H1 (cell line): ENCODE results near the gene HLA-DQA2. TPM values are rescaled to one million over a fixed set of nuclear protein-coding genes. Genes with fewer than 3 reads are reported as not detected.

ENCODE experiments used
- CTCF ChIA-PET: fragments of 300-600 bp; sonication (Branson Sonifier 250); formaldehyde crosslinking; loops from one replicate; lab custom pipeline; 2021; ENCODE audit not compliant: partially characterized antibody; lab: Charles Lee
- POLR2A ChIA-PET: fragments of 300-600 bp; sonication (Branson Sonifier 250); formaldehyde crosslinking; loops from one replicate; lab custom pipeline; 2021; ENCODE audit warnings: inconsistent platforms; ENCODE audit not compliant: partially characterized antibody; lab: Charles Lee
- DNase-seq, 2 experiments: peaks; one replicate each; pipeline versions ENCODE4 v3.0.0 to v3.0.0-alpha.2; 2010 to 2022; ENCODE audit warnings: low spot score in 2 of 2, low read depth in 1 of 2, mixed read lengths in 1 of 2
- FAIRE-seq: peaks from 2 replicates; lab custom pipeline; 2011; peaks lifted over from hg19 to GRCh38; lab: Jason Lieb, UNC
- H2AFZ ChIP-seq: 2 replicates; pipeline ENCODE4 v1.8.1; 2012; ENCODE audit warnings: low read length, inconsistent platforms
- H2AK5ac ChIP-seq: 2 replicates; pipeline ENCODE4 v1.6.1; 2013; ENCODE audit warnings: low read depth, low read length
- H2BK120ac ChIP-seq: replicated peaks from 2 replicates; pipeline ENCODE3; 2013; ENCODE audit warnings: low read depth, low read length, inconsistent platforms
- H2BK12ac ChIP-seq: 2 replicates; pipeline ENCODE4 v1.6.1; 2013; ENCODE audit warnings: low read depth, low read length
- H2BK15ac ChIP-seq: 2 replicates; pipeline ENCODE4 v1.6.1; 2013; ENCODE audit warnings: low read length
- H2BK20ac ChIP-seq: 2 replicates; pipeline ENCODE4 v1.6.1; 2013; ENCODE audit warnings: low read length
- H2BK5ac ChIP-seq: 2 replicates; pipeline ENCODE4 v1.6.1; 2013; ENCODE audit warnings: low read depth, low read length
- H3K14ac ChIP-seq: 2 replicates; pipeline ENCODE4 v1.6.1; 2013; ENCODE audit warnings: inconsistent platforms; ENCODE audit not compliant: insufficient read length
- H3K18ac ChIP-seq: 2 replicates; pipeline ENCODE4 v1.6.1; 2013; ENCODE audit warnings: low read length; ENCODE audit errors: extremely low read depth
- H3K23ac ChIP-seq: 2 replicates; pipeline ENCODE4 v1.6.1; 2013; ENCODE audit warnings: inconsistent platforms; ENCODE audit not compliant: insufficient read length
- H3K23me2 ChIP-seq: 2 replicates; pipeline ENCODE4 v1.6.1; 2013; ENCODE audit warnings: low read depth, low read length
- H3K27ac ChIP-seq: 2 replicates; pipeline ENCODE4 v1.6.1; 2011; ENCODE audit warnings: low read depth, low read length, inconsistent platforms
- H3K27me3 ChIP-seq, 4 experiments: replicated peaks in 1 of 4; 1 replicate in 1 of 4; 2 replicates in 3 of 4; pipeline versions ENCODE4 v1.6.1 to v1.8.1; 2011 to 2013; ENCODE audit warnings: low read length in 3 of 4, mild to moderate bottlenecking in 3 of 4, inconsistent platforms in 2 of 4, mixed read lengths in 2 of 4, moderate library complexity in 1 of 4; ENCODE audit not compliant: control insufficient read depth in 3 of 4, insufficient read depth in 3 of 4; ENCODE audit errors: extremely low read depth in 1 of 4
- H3K36me3 ChIP-seq, 4 experiments: 2 replicates each; pipeline versions ENCODE4 v1.6.1 to v1.8.1; 2011 to 2013; ENCODE audit warnings: mild to moderate bottlenecking in 4 of 4, low read length in 3 of 4, moderate library complexity in 2 of 4, control low read depth in 1 of 4, inconsistent platforms in 1 of 4; ENCODE audit not compliant: insufficient read depth in 4 of 4, control insufficient read depth in 2 of 4
- H3K4ac ChIP-seq: replicated peaks from 2 replicates; pipeline ENCODE3; 2013; ENCODE audit warnings: low read length, low read depth, mixed read lengths, inconsistent platforms; ENCODE audit not compliant: insufficient read length
- H3K4me1 ChIP-seq, 4 experiments: replicated peaks in 1 of 4; 1 replicate in 1 of 4; 2 replicates in 3 of 4; pipeline versions ENCODE4 v1.6.1 to v1.8.1; 2011 to 2013; ENCODE audit warnings: low read length in 3 of 4, inconsistent platforms in 2 of 4, mixed read lengths in 1 of 4; ENCODE audit not compliant: insufficient read depth in 4 of 4, control insufficient read depth in 3 of 4
- H3K4me2 ChIP-seq, 2 experiments: 2 replicates each; pipeline versions ENCODE4 v1.6.1 to v1.8.1; 2011 to 2013; ENCODE audit warnings: low read depth in 2 of 2, low read length in 2 of 2, control low read depth in 1 of 2, inconsistent platforms in 1 of 2, mild to moderate bottlenecking in 1 of 2; ENCODE audit not compliant: insufficient read depth in 1 of 2
- H3K4me3 ChIP-seq, 4 experiments: fragments of 200-600, 300-600 bp in 1 of 4; sonication (generic), shearing (Covaris generic), sonication (Bioruptor Twin) in 1 of 4; 2 replicates each; pipeline versions ENCODE4 v1.5.1 to v1.8.1; 2011 to 2016; ENCODE audit warnings: low read length in 4 of 4, low read depth in 3 of 4, control low read depth in 2 of 4, inconsistent platforms in 2 of 4, mild to moderate bottlenecking in 2 of 4, mixed read lengths in 1 of 4, moderate library complexity in 1 of 4; ENCODE audit not compliant: insufficient read depth in 2 of 4; ENCODE audit errors: extremely low read depth in 1 of 4
- H3K56ac ChIP-seq: replicated peaks from 2 replicates; pipeline ENCODE3; 2013; ENCODE audit warnings: low read depth, mild to moderate bottlenecking, mixed read lengths, low read length, inconsistent platforms; ENCODE audit not compliant: insufficient read length
- H3K79me1 ChIP-seq: 2 replicates; pipeline ENCODE4 v1.6.1; 2013; ENCODE audit warnings: low read depth, low read length, control low read depth
- H3K79me2 ChIP-seq, 2 experiments: 2 replicates each; pipeline versions ENCODE4 v1.6.1 to v1.8.1; 2012 to 2013; ENCODE audit warnings: low read length in 2 of 2, mild to moderate bottlenecking in 2 of 2, inconsistent platforms in 1 of 2; ENCODE audit not compliant: insufficient read depth in 2 of 2, control insufficient read depth in 1 of 2
- H3K9ac ChIP-seq, 4 experiments: replicated peaks in 1 of 4; 1 replicate in 1 of 4; 2 replicates in 3 of 4; pipeline versions ENCODE4 v1.6.1 to v1.8.1; 2011 to 2013; ENCODE audit warnings: low read depth in 3 of 4, low read length in 3 of 4, control low read depth in 2 of 4, mild to moderate bottlenecking in 2 of 4, moderate library complexity in 2 of 4, inconsistent platforms in 1 of 4; ENCODE audit errors: extremely low read depth in 1 of 4
- H3K9me3 ChIP-seq, 2 experiments: 2 replicates each; pipeline versions ENCODE4 v1.6.1 to v1.8.1; 2012 to 2013; ENCODE audit warnings: mild to moderate bottlenecking in 2 of 2, moderate library complexity in 2 of 2, control low read depth in 1 of 2, inconsistent platforms in 1 of 2, low read depth in 1 of 2, low read length in 1 of 2, mixed read lengths in 1 of 2; ENCODE audit not compliant: insufficient read depth in 2 of 2
- H4K20me1 ChIP-seq, 2 experiments: replicated peaks in 1 of 2; 2 replicates each; pipeline versions ENCODE3 to v1.8.1; 2011 to 2013; ENCODE audit warnings: inconsistent platforms in 2 of 2, low read length in 2 of 2, mild to moderate bottlenecking in 1 of 2; ENCODE audit not compliant: insufficient read depth in 2 of 2, control insufficient read depth in 1 of 2
- H4K5ac ChIP-seq: 2 replicates; pipeline ENCODE4 v1.6.1; 2013; ENCODE audit warnings: low read length, low read depth, mixed read lengths, inconsistent platforms; ENCODE audit not compliant: insufficient read length
- H4K8ac ChIP-seq: 2 replicates; pipeline ENCODE4 v1.8.0; 2013; ENCODE audit warnings: mild to moderate bottlenecking, moderate library complexity, low read length, inconsistent platforms; ENCODE audit not compliant: insufficient read depth; ENCODE audit errors: extremely low read depth
- H4K91ac ChIP-seq: replicated peaks from 2 replicates; pipeline ENCODE3; 2013; ENCODE audit warnings: low read length, mixed read lengths, inconsistent platforms; ENCODE audit not compliant: insufficient read length
- ASH2L ChIP-seq: fragments of 200-600, 300-600 bp; sonication (generic); IDR thresholded peaks from one replicate; pipeline ENCODE4 v1.7.1; 2017; ENCODE audit warnings: low read length
- CEBPB ChIP-seq: IDR thresholded peaks from 2 replicates; pipeline ENCODE4 v1.6.1; 2012; ENCODE audit warnings: low read depth, low read length
- CHD1 ChIP-seq: IDR thresholded peaks from 2 replicates; pipeline ENCODE4 v1.6.1; 2012; ENCODE audit warnings: low read depth, low read length, improper control_type of control experiment
- CTBP2 ChIP-seq: IDR thresholded peaks from 2 replicates; pipeline ENCODE4 v1.7.0; 2011; ENCODE audit warnings: borderline replicate concordance, mild to moderate bottlenecking, moderate library complexity, mixed read lengths, low read length; ENCODE audit not compliant: insufficient read depth, insufficient read length
- EZH2 ChIP-seq: fragments of 200-600 bp; sonication (generic); IDR thresholded peaks from 2 replicates; pipeline ENCODE4 v1.7.1; 2012; ENCODE audit warnings: low read depth, mild to moderate bottlenecking, moderate library complexity, low read length, inconsistent platforms; ENCODE audit not compliant: severe bottlenecking
- HDAC6 ChIP-seq: IDR thresholded peaks from one replicate; pipeline ENCODE4 v1.7.1; 2012; ENCODE audit warnings: low read depth, mild to moderate bottlenecking, inconsistent platforms, low read length, moderate library complexity
- PHF8 ChIP-seq: fragments of 200-600 bp; sonication (generic); conservative IDR thresholded peaks from 2 replicates; pipeline ENCODE4 v1.7.1; 2012; ENCODE audit warnings: low read depth, mild to moderate bottlenecking, inconsistent platforms, low read length, moderate library complexity
- SIN3A ChIP-seq, 2 experiments: IDR thresholded peaks in 1 of 2; conservative IDR thresholded peaks in 1 of 2; 2 replicates each; pipeline ENCODE4 v1.6.1; 2011 to 2012; ENCODE audit warnings: low read length in 2 of 2, improper control_type of control experiment in 1 of 2, low read depth in 1 of 2, mild to moderate bottlenecking in 1 of 2
- TAF1 ChIP-seq: IDR thresholded peaks from 2 replicates; pipeline ENCODE4 v1.6.1; 2011; ENCODE audit warnings: mild to moderate bottlenecking, low read depth, low read length
- WGBS, 2 experiments: shearing (Covaris generic) in 1 of 2; methylation state at CpG; one replicate each; pipeline versions ENCODE4 v1.1.6 to v1.1.7; 2013 to 2015; ENCODE audit warnings: low lambda C conversion rate in 2 of 2, mixed read lengths in 2 of 2, inconsistent platforms in 1 of 2, low coverage in 1 of 2, missing lambda C conversion rate in 1 of 2; ENCODE audit not compliant: insufficient replicate concordance in 2 of 2, insufficient coverage in 1 of 2, insufficient read length in 1 of 2; ENCODE audit errors: extremely low coverage in 1 of 2, missing lambda C conversion rate in 1 of 2; 5-methylcytosine and 5-hydroxymethylcytosine counted together
- polyA plus RNA-seq, 7 experiments: library from polyadenylated mRNA; depleted of rRNA in 3 of 7; stranded (reverse) in 5 of 7; unstranded in 2 of 7; fragments of >200 nt in 5 of 7; fragments of 200-250 nt in 2 of 7; gene quantifications; 1 replicate in 5 of 7; 2 replicates in 1 of 7; 4 replicates in 1 of 7; pipeline versions ENCODE4 v1.2.1 to v1.2.3, GENCODE V29; 2011 to 2013; ENCODE audit warnings: missing spikeins in 2 of 7, mixed read lengths in 2 of 7
- total RNA-seq: library from RNA; stranded (reverse); fragmentation: NEBNext Ultra II Directional; extraction: Animal tissue kit (Norgen Biotek cat#: 25700); gene quantifications from 2 replicates; pipeline ENCODE4 v1.2.1, GENCODE V29; 2021
- TF ChIP-seq, protein P1 (sequence below): IDR thresholded peaks from 2 replicates; pipeline ENCODE4 v1.6.1; 2011; ENCODE audit warnings: low read depth, mild to moderate bottlenecking, low read length; ENCODE audit not compliant: insufficient read depth
- TF ChIP-seq, protein P2 (sequence below), 3 experiments: IDR thresholded peaks; 1 replicate in 2 of 3; 2 replicates in 1 of 3; pipeline versions ENCODE4 v1.5.1 to v1.6.1; 2011; ENCODE audit warnings: low read length in 3 of 3, mild to moderate bottlenecking in 3 of 3, inconsistent platforms in 2 of 3, low read depth in 1 of 3, moderate library complexity in 1 of 3; ENCODE audit not compliant: insufficient read depth in 1 of 3; ENCODE audit errors: control extremely low read depth in 1 of 3

Gene HLA-DQA2
- total and polyA plus RNA-seq, 2 of the 8 experiments (the other 6 are each of a cell fraction or from before 2014, with no cell fraction given), result not detected

- H3K4ac ChIP-seq, result no peak overlapping the region
- no peaks in the 10 kb centered on the region for H4K20me1 ChIP-seq
- H4K5ac ChIP-seq, result no peak overlapping the region
- no peak overlapping the region for H3K4me3 ChIP-seq
- no peak overlapping the region for H2BK120ac ChIP-seq
- FAIRE-seq (no peak), DNase-seq (no peak)
- no peaks in the 10 kb centered on the region for H3K79me1 ChIP-seq
- no peaks in the 10 kb centered on the region; a peak in 1 of 4 replicates for H3K9me3 ChIP-seq
- H2AFZ ChIP-seq, result no peak overlapping the region
- H3K56ac ChIP-seq, result no peak overlapping the region
- H2BK5ac ChIP-seq, result no peak overlapping the region
- CTCF ChIA-PET, result no interaction called here
- POLR2A ChIA-PET, result no interaction called here
- H4K8ac ChIP-seq, result no peak overlapping the region
- H2BK20ac ChIP-seq, result no peak overlapping the region
- H4K91ac ChIP-seq, result no peak overlapping the region
- no peak overlapping the region for H3K4me2 ChIP-seq
- H3K27me3 ChIP-seq, result no peaks in the 10 kb centered on the region
- no peak overlapping the region for H3K23ac ChIP-seq
- no peaks in the 10 kb centered on the region for H3K79me2 ChIP-seq
- no peak overlapping the region for H3K18ac ChIP-seq
- H2AK5ac ChIP-seq, result no peak overlapping the region
- WGBS, 2 experiments, result 82% methylated on average over 1 of the region's 1 CpG; no CpG with 5 or more reads in 1 of the 2 experiments
- no peak overlapping the region for H3K27ac ChIP-seq
- no peak overlapping the region for H2BK15ac ChIP-seq
- no peak overlapping the region for H3K14ac ChIP-seq
- H3K4me1 ChIP-seq, result no peaks in the 10 kb centered on the region
- no peak overlapping the region for H3K9ac ChIP-seq
- H2BK12ac ChIP-seq, result no peak overlapping the region
- no peaks in the 10 kb centered on the region for H3K23me2 ChIP-seq
- H3K36me3 ChIP-seq, result no peaks in the 10 kb centered on the region
- TF ChIP-seq ASH2L, result no peak
- TF ChIP-seq, protein P1, sequence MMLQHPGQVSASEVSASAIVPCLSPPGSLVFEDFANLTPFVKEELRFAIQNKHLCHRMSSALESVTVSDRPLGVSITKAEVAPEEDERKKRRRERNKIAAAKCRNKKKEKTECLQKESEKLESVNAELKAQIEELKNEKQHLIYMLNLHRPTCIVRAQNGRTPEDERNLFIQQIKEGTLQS, result no peak
- no peak for TF ChIP-seq CTBP2
- TF ChIP-seq PHF8, result no peak
- TF ChIP-seq TAF1, result no peak
- no peak for TF ChIP-seq CHD1
- TF ChIP-seq CEBPB, result no peak
- TF ChIP-seq SIN3A (conservative IDR thresholded peaks at IDR 0.05 in 1 of 2, IDR thresholded peaks at IDR 0.05 in 1 of 2; ENCODE audit: low read depth in 1 of 2, low read length in 2 of 2), result no peak
- TF ChIP-seq, protein P2, sequence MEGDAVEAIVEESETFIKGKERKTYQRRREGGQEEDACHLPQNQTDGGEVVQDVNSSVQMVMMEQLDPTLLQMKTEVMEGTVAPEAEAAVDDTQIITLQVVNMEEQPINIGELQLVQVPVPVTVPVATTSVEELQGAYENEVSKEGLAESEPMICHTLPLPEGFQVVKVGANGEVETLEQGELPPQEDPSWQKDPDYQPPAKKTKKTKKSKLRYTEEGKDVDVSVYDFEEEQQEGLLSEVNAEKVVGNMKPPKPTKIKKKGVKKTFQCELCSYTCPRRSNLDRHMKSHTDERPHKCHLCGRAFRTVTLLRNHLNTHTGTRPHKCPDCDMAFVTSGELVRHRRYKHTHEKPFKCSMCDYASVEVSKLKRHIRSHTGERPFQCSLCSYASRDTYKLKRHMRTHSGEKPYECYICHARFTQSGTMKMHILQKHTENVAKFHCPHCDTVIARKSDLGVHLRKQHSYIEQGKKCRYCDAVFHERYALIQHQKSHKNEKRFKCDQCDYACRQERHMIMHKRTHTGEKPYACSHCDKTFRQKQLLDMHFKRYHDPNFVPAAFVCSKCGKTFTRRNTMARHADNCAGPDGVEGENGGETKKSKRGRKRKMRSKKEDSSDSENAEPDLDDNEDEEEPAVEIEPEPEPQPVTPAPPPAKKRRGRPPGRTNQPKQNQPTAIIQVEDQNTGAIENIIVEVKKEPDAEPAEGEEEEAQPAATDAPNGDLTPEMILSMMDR (IDR thresholded peaks at IDR 0.05; ENCODE audit: control extremely low read depth in 1 of 3, insufficient read depth in 1 of 3, low read depth in 1 of 3, low read length in 3 of 3), result no peak
- TF ChIP-seq EZH2, result no peak
- TF ChIP-seq HDAC6, result no peak
Measured at GRCh38 chr6:32772656-32773055, 31.5 kb downstream of the HLA-DQA2 start.
